ENCODE measurements around the gene OR5A2.
A peak's percentile ranks its signal among the peaks of the same experiment; 100 is the strongest.
"Not testable (repeated sequence)": the region's sequence is repeated elsewhere in the genome, so short reads cannot be mapped to it uniquely, and the experiment has no call there.

The OR5A2 gene

DNA sequence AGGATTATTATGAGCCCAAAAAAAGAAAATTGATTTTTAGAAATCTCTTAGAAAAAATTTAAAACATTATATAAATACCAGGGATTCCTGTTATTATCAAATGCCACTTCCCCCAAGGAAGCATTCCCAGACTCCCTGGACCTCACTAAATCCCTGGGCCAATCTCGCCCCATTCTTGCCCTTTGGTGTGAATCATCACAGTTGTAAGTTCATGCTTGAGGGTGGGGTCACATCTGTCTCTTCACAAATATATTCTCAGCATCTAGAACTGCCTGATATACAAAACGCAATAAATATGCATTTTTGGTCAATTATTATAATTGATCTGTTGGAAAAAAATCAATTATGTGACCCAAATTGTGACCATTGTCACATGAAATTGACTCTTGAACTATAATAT lies 22.3 kb upstream of the OR5A2 start:
- TF ChIP-seq, protein P1, sequence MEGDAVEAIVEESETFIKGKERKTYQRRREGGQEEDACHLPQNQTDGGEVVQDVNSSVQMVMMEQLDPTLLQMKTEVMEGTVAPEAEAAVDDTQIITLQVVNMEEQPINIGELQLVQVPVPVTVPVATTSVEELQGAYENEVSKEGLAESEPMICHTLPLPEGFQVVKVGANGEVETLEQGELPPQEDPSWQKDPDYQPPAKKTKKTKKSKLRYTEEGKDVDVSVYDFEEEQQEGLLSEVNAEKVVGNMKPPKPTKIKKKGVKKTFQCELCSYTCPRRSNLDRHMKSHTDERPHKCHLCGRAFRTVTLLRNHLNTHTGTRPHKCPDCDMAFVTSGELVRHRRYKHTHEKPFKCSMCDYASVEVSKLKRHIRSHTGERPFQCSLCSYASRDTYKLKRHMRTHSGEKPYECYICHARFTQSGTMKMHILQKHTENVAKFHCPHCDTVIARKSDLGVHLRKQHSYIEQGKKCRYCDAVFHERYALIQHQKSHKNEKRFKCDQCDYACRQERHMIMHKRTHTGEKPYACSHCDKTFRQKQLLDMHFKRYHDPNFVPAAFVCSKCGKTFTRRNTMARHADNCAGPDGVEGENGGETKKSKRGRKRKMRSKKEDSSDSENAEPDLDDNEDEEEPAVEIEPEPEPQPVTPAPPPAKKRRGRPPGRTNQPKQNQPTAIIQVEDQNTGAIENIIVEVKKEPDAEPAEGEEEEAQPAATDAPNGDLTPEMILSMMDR (IDR thresholded peaks at IDR 0.05; ENCODE audit: insufficient read depth, low read length, missing control alignments): no peak
- ChIA-PET CTCF (no interaction called here), POLR2A (no interaction called here)
- DNase-seq (ENCODE audit: low read depth, low spot score): no peak
- no peak overlapping the region for H3K4me3 ChIP-seq (ENCODE audit: low read depth, low read length)

DNA sequence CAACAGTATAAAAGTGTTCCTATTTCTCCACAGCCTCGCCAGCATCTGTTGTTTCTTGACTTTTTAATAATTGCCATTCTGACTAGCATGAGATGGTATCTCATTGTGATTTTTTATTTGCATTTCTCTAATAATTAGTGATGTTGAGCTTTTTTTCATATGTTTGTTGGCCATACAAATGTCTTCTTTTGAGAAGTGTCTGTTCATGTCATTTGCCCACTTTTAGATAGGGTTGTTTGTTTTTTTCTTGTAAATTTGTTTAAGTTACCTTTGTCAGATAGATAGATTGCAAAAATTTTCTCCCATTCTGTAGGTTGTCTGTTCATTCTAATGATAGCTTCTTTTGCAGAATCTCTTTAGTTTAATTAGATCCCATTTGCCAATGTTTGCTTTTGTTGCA lies 19.4 kb upstream of the OR5A2 start:
- CTCF ChIA-PET; DNase-seq (ENCODE audit: low read depth, low spot score); POLR2A ChIA-PET; H3K4me3 ChIP-seq (ENCODE audit: low read depth, low read length): not testable (repeated sequence)

DNA sequence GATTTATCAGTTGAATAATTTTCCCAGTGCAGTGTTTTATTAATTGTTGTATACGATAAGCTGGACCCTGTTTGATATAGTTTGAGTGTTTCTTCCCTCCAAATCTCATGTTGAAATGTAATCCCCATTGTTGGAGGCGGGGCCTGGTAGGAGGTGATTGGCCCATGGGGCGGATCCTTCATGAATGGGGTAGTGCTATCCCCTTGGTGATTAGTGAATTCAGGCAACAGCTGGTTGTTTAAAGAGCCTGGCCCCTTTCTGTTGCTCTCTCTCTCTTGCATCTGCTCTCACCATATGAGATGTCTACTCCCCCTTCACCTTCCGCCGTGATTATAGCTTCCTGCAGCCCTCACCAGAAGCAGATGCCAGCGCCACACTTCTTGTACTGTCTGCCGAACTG lies 11.6 kb upstream of the OR5A2 start:
- TF ChIP-seq, protein P1 (IDR thresholded peaks at IDR 0.05; ENCODE audit: insufficient read depth, low read length, missing control alignments): no peak
- POLR2A ChIA-PET: no interaction called here
- CTCF ChIA-PET: interaction anchor here (1.1 to 1.8 kb wide), 2 partner anchors 9 to 266 kb away, joined by 4 to 8 read pairs; partner anchors contain the start of gene DTX4
- no peak overlapping the region for H3K4me3 ChIP-seq (ENCODE audit: low read depth, low read length)
- no peak for DNase-seq (ENCODE audit: low read depth, low spot score)

DNA sequence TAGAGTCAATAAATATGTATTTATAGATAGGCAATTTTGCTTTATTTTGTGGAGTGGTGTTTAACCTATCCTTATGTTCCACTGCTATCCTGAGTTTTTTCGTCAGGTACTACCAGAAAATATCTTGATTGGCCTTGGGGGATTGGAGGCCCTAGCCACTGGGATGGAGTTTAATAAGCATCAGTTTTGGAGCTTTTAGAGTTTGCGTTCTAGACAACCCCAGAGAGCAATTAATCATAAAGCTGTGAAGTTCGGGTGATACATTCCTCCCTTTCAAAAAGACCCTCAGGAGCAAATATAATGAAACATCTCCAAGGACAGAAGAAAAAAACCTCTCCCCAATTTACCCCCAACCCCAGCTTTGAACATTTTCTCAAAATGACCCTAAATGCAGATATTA lies 10.0 kb upstream of the OR5A2 start, which contains the start of gene OR5A1:
OR5A1 (plus strand) TSS at position 301 of the 400 bp plus-strand sequence. CDS start 6,700 bp downstream, outside the sequence.
- no peak for DNase-seq (ENCODE audit: low read depth, low spot score)
- ChIA-PET POLR2A (no interaction called here), CTCF (interaction anchor here (0.8 to 1.6 kb wide), 2 partner anchors 10 to 266 kb away, joined by 3 to 6 read pairs; partner anchors contain the start of gene OR5A2)
- H3K4me3 ChIP-seq (ENCODE audit: low read depth, low read length): no peak within 1 kb of the TSS
- TF ChIP-seq, protein P1 (IDR thresholded peaks at IDR 0.05; ENCODE audit: insufficient read depth, low read length, missing control alignments): no peak

DNA sequence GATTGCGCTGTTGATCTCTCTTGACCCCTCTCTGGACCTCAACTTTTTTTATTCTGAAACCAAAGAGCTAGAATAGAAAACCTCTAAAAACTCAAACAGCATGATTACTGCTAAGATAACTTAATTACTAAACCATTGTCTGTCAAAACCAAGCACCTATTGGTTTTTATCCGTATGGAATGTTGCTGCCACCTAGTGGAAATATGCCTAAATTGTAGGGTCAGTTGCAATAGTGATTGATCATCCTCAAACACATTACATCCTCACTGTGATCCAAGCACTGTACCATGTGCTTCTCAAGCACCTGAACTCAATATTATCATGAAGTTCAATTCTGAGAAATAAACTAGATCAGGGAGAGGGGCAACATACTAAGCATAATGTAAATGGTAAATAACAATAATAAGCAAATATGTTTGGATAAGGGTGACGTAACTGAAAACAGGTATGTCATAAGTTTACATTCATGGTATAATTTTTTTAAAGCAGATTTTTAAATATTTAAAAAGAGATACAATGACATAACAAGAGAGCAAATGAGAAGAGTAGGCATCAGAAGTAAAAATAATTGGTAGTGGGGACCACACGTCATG lies 3.8 kb upstream of the OR5A2 start:
- DNase-seq (ENCODE audit: low read depth, low spot score): no peak
- TF ChIP-seq, protein P1 (IDR thresholded peaks at IDR 0.05; ENCODE audit: insufficient read depth, low read length, missing control alignments): peak; percentile 51
- CTCF ChIA-PET: interaction anchor here (0.8 to 3.3 kb wide), 9 partner anchors 8 to 272 kb away, joined by 3 to 21 read pairs (median 4); partner anchors contain the start of gene DTX4
- POLR2A ChIA-PET: no interaction called here
- no peak overlapping the region for H3K4me3 ChIP-seq (ENCODE audit: low read depth, low read length)

DNA sequence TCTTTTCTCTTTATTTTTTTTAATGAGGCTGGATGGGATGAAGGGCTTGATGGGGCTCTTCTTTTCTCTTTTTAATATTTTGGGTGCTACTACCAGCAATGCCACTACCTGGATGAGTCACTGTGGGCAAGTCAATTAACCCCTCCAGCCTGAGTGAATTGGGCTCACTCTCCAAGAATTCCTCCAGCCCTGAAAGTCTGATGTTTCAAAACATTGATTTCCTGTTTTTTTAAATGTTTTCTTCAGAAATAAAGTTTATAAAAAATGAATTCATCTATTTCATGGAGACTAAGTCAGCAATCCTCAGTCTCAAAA lies 812 bp upstream of the OR5A2 start:
- ChIA-PET CTCF (interaction anchor here (1.1 kb wide), 2 partner anchors 9 to 255 kb away, joined by 3 read pairs; partner anchors contain the start of genes DTX4 and OR5A1), POLR2A (no interaction called here)
- no peak for DNase-seq (ENCODE audit: low read depth, low spot score)
- TF ChIP-seq, protein P1 (IDR thresholded peaks at IDR 0.05; ENCODE audit: insufficient read depth, low read length, missing control alignments): no peak
- no peak overlapping the region for H3K4me3 ChIP-seq (ENCODE audit: low read depth, low read length)

DNA sequence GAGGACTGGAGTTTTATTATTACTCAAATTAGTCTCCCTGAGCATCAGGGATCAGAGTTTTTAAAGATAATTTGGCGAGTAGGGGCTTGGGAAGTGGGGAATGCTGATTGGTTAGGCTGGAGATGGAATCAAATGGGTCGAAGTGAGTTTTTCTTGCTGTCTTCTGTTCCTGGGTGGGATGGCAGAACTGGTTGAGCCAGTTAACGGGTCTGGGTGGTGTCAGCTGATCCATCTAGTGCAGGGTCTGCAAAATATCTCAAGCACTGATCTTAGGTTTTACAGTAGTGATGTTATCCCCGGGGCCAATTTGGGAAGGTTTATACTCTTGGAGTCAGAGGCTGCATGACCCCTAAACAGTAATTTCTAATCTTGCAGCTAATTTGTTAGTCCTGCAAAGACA lies 1.1 kb downstream of the OR5A2 start:
- CTCF ChIA-PET: interaction anchor here (1.6 kb wide), 1 partner anchor 23 kb away, joined by 3 read pairs; no protein-coding TSS in a partner anchor
- DNase-seq (ENCODE audit: low read depth, low spot score): no peak

More for the DNA sequence above, 1.1 kb downstream of the OR5A2 start:
- no peak overlapping the region for H3K4me3 ChIP-seq (ENCODE audit: low read depth, low read length)
- TF ChIP-seq, protein P1 (IDR thresholded peaks at IDR 0.05; ENCODE audit: insufficient read depth, low read length, missing control alignments): no peak
- POLR2A ChIA-PET: no interaction called here

Data from AG04449 (cell line).